Transverse colon (tissue), 4 donors: ENCODE measurements around the gene RBP5. TPM values are rescaled to one million over a fixed set of nuclear protein-coding genes. Genes with fewer than 3 reads are reported as not detected.
A peak's percentile ranks its signal among the peaks of the same experiment; 100 is the strongest.
"Not testable (repeated sequence)": the region's sequence is repeated elsewhere in the genome, so short reads cannot be mapped to it uniquely, and the experiment has no call there.

ENCODE experiments used
- DNase-seq: peaks from one replicate; pipeline ENCODE4 v3.0.0-alpha.2; 2019
- H3K27ac ChIP-seq, 4 donors: fragments of 200-600 bp; sonication (generic); 2 replicates each; pipeline ENCODE4 v1.5.1; 2016 to 2018; ENCODE audit warnings: inconsistent platforms in 4 of 4
- H3K27me3 ChIP-seq: fragments of 200-600 bp; sonication (generic); 2 replicates; pipeline ENCODE4 v1.5.1; 2017; ENCODE audit warnings: inconsistent platforms
- H3K36me3 ChIP-seq, 4 donors: fragments of 200-600 bp; sonication (generic); 2 replicates each; pipeline ENCODE4 v1.5.1; 2017 to 2019; ENCODE audit warnings: inconsistent platforms in 4 of 4
- H3K4me1 ChIP-seq, 4 donors: fragments of 200-600 bp; sonication (generic); 2 replicates each; pipeline ENCODE4 v1.5.1; 2017 to 2020; ENCODE audit warnings: inconsistent platforms in 4 of 4
- H3K4me3 ChIP-seq, 4 donors: fragments of 200-600 bp; sonication (generic); 1 replicate in 1 of 4; 2 replicates in 3 of 4; pipeline versions ENCODE4 v1.5.1 to v1.6.1; 2017 to 2019; ENCODE audit warnings: inconsistent platforms in 4 of 4
- H3K9me3 ChIP-seq, 2 donors: fragments of 200-600 bp; sonication (generic); 2 replicates each; pipeline ENCODE4 v1.5.1; 2017 to 2019; ENCODE audit warnings: inconsistent platforms in 2 of 2
- CTCF ChIP-seq, 5 experiments: fragments of 200-600 bp in 3 of 5; fragments of 450-650 bp in 2 of 5; sonication (generic) in 3 of 5; IDR thresholded peaks; 1 replicate in 2 of 5; 2 replicates in 3 of 5; pipeline ENCODE4 v1.5.1; 2016 to 2017; ENCODE audit warnings: antibody characterized with exemption in 5 of 5, inconsistent platforms in 3 of 5, mild to moderate bottlenecking in 2 of 5, moderate library complexity in 1 of 5
- EP300 ChIP-seq: sonication (generic); formaldehyde crosslinking; IDR thresholded peaks from one replicate; pipeline ENCODE4 v1.6.1; 2017; ENCODE audit warnings: antibody characterized with exemption, low read depth
- POLR2A ChIP-seq: fragments of 450-650 bp; IDR thresholded peaks from one replicate; pipeline ENCODE4 v1.6.1; 2016; ENCODE audit warnings: antibody characterized with exemption, mild to moderate bottlenecking, moderate library complexity
- POLR2AphosphoS5 ChIP-seq, 3 donors: sonication (generic); formaldehyde crosslinking; IDR thresholded peaks; one replicate each; pipeline ENCODE4 v1.6.1; 2016; ENCODE audit warnings: antibody characterized with exemption in 3 of 3
- WGBS, 2 donors: methylation state at CpG; one replicate each; pipeline ENCODE4 v1.1.5; 2018; ENCODE audit warnings: low coverage in 1 of 2; 5-methylcytosine and 5-hydroxymethylcytosine counted together
- in situ Hi-C, 4 donors: fragments of 200-750 bp; cut with MboI; loops; one replicate each; pipeline versions ENCODE4 v1.15.0 to v1.15.1; 2017; ENCODE audit warnings: low sequenced_read_pairs in 3 of 4, low pct_ligation_motif_present in 1 of 4, low pct_unique_long_range_greater_than_20kb in 1 of 4
- intact Hi-C: fragments of 100-400 bp; cut with DNase I; formaldehyde crosslinking; loops from one replicate; pipeline ENCODE4 v1.15.1; 2023; ENCODE audit warnings: low total_unique reads
- total RNA-seq, 4 donors: library from RNA; depleted of rRNA; stranded (reverse); fragments of >200 nt; gene quantifications; one replicate each; pipeline ENCODE4 v1.1.0, GENCODE V29; 2016

RBP5 gene
- total RNA-seq, 4 donors from 2014 or later: 0.55 to 3.0 TPM; not detected in 2

GRCh38 chr12:7108796-7109571 lies 19.7 kb downstream of the RBP5 start, which contains the start of gene C1RL:
TSS of gene C1RL (minus strand) at chr12:7109214. CDS start at chr12:7109180, 34 bp downstream.
- H3K4me3 ChIP-seq: peak within 1 kb of the TSS; percentile 54 to 69 (median 62)
- H3K27ac ChIP-seq: peak within 1 kb of the TSS; percentile 92 to 95 (median 93)
- DNase-seq: peak; percentile 93
- H3K27me3 ChIP-seq: no peaks in the 10 kb centered on the region
- TF ChIP-seq POLR2A (peak; percentile 47), CTCF (IDR thresholded peaks at IDR 0.05) (peak; percentile 98 to 99 (median 99)), POLR2AphosphoS5 (IDR thresholded peaks at IDR 0.05) (peak; percentile 61 to 86 (median 86)), EP300 (peak; percentile 80)
- H3K9me3 ChIP-seq: peaks cover 0 to 7% of the 10 kb centered on the region in 2 donors
- H3K36me3 ChIP-seq: no peaks in the 10 kb centered on the region
- intact Hi-C loops (loop anchor here (2.0 to 10.0 kb wide), 3 partner anchors 48 to 242 kb away; partner anchors contain the start of genes C1S and TPI1), in situ Hi-C loops (loop anchor here (10.0 to 25.0 kb wide), 3 partner anchors 164 to 197 kb away; partner anchors contain the start of genes C12orf57 (in 3 of the 4), RNU7-1 (in 3 of the 4), ATN1 (in 2 of the 4) and ENO2 (in 1 of the 4))
- H3K4me1 ChIP-seq: peaks cover 12 to 29% (median 17%) of the 10 kb centered on the region in 4 donors
- 7 to 25% methylated on average over 8 to 22 of the region's 23 CpGs for WGBS, 2 donors

GRCh38 chr12:7108003-7108795 lies 20.5 kb downstream of the RBP5 start:
- 1 to 10% methylated on average over 3 to 24 of the region's 30 CpGs for whole genome bisulfite sequencing, 2 donors
- H3K27ac ChIP-seq: peak overlapping the region; percentile 92 to 95 (median 93)
- intact Hi-C loops (loop anchor here (2.0 to 10.0 kb wide), 3 partner anchors 47 to 241 kb away; partner anchors contain the start of genes C1S and TPI1), in situ Hi-C loops (loop anchor here (10.0 to 25.0 kb wide), 3 partner anchors 163 to 196 kb away; partner anchors contain the start of genes C12orf57 (in 3 of the 4), RNU7-1 (in 3 of the 4), ATN1 (in 2 of the 4) and ENO2 (in 1 of the 4))
- no peaks in the 10 kb centered on the region for H3K27me3 ChIP-seq
- H3K36me3 ChIP-seq: no peaks in the 10 kb centered on the region
- peak overlapping the region; percentile 54 to 69 (median 62) for H3K4me3 ChIP-seq
- H3K9me3 ChIP-seq: peaks cover 0 to 7% of the 10 kb centered on the region in 2 donors
- peaks cover 12 to 28% (median 17%) of the 10 kb centered on the region in 4 donors for H3K4me1 ChIP-seq
- TF ChIP-seq POLR2A (peak; percentile 88), POLR2AphosphoS5 (IDR thresholded peaks at IDR 0.05) (peak; percentile 64 to 82 (median 75)), EP300 (no peak), CTCF (IDR thresholded peaks at IDR 0.05) (no peak)
- peak; percentile 88 for DNase-seq

GRCh38 chr12:7107636-7108002 lies 21.1 kb downstream of the RBP5 start:
- Histone ChIP-seq H3K9me3 (peaks cover 0 to 7% of the 10 kb centered on the region in 2 donors), H3K4me1 (peaks cover 12 to 22% (median 17%) of the 10 kb centered on the region in 4 donors), H3K27me3 (no peaks in the 10 kb centered on the region), H3K36me3 (no peaks in the 10 kb centered on the region), H3K4me3 (peak overlapping the region; percentile 54 to 69 (median 62)), H3K27ac (peak overlapping the region; percentile 92 to 95 (median 93))
- in situ Hi-C loops (loop anchor here (10.0 to 25.0 kb wide), 3 partner anchors 163 to 195 kb away; partner anchors contain the start of genes C12orf57 (in 3 of the 4), RNU7-1 (in 3 of the 4), ATN1 (in 2 of the 4) and ENO2 (in 1 of the 4)), intact Hi-C loops (loop anchor here (2.0 to 10.0 kb wide), 3 partner anchors 47 to 241 kb away; partner anchors contain the start of genes C1S and TPI1)
- TF ChIP-seq EP300 (no peak), POLR2A (no peak), CTCF (IDR thresholded peaks at IDR 0.05) (no peak), POLR2AphosphoS5 (IDR thresholded peaks at IDR 0.05) (no peak)
- WGBS, 2 donors: 24 to 28% methylated on average over 3 of the region's 3 CpGs
- DNase-seq: no peak

- Histone ChIP-seq H3K4me1 (peaks cover 12 to 22% (median 17%) of the 10 kb centered on the region in 4 donors), H3K4me3 (peak overlapping the region in 1 of 4 donors; percentile 69), H3K27ac (peak overlapping the region in 3 of 4 donors; percentile 93 to 95 (median 93))
- intact Hi-C loops (loop anchor here (10.0 kb wide), 1 partner anchor 142 kb away; no protein-coding TSS in a partner anchor), in situ Hi-C loops (loop anchor here (10.0 to 25.0 kb wide), 3 partner anchors 162 to 195 kb away; partner anchors contain the start of genes C12orf57 (in 3 of the 4), RNU7-1 (in 3 of the 4), ATN1 (in 2 of the 4) and ENO2 (in 1 of the 4))
- 98% methylated on average over 3 to 5 of the region's 5 CpGs for WGBS, 2 donors
- not testable (repeated sequence) for H3K9me3 ChIP-seq, H3K36me3 ChIP-seq, DNase-seq, H3K27me3 ChIP-seq
Observed at GRCh38 chr12:7107181-7107580, 21.5 kb downstream of the RBP5 start.
